CD4-positive, alpha-beta memory T cell (primary cell): Measurements from ENCODE around the gene PDZK1IP1. TPM values are rescaled to one million over a fixed set of nuclear protein-coding genes. Genes with fewer than 3 reads are reported as not detected.

ENCODE experiments used
- CTCF ChIA-PET: fragments of 350-600 bp; sonication (Branson Sonifier 250); formaldehyde crosslinking; loops from one replicate; lab custom pipeline; 2021; ENCODE audit warnings: inconsistent platforms; ENCODE audit not compliant: partially characterized antibody; lab: Charles Lee
- POLR2A ChIA-PET: fragments of 350-600 bp; sonication (Branson Sonifier 250); formaldehyde crosslinking; loops from one replicate; lab custom pipeline; 2021; ENCODE audit not compliant: partially characterized antibody; lab: Charles Lee
- DNase-seq, 5 donors: peaks; one replicate each; pipeline versions ENCODE4 v3.0.0 to v3.0.0-alpha.2; 2020 to 2022; ENCODE audit warnings: mixed read lengths in 1 of 5
- H3K27ac ChIP-seq: one replicate; pipeline ENCODE4 v1.7.0; 2013; ENCODE audit warnings: low read depth, low read length
- H3K27me3 ChIP-seq: 2 replicates; pipeline ENCODE4 v1.7.0; 2013; ENCODE audit warnings: mild to moderate bottlenecking, low read length, moderate library complexity; ENCODE audit not compliant: insufficient read depth
- H3K36me3 ChIP-seq: 2 replicates; pipeline ENCODE4 v1.7.0; 2013; ENCODE audit warnings: mild to moderate bottlenecking, low read length, moderate library complexity; ENCODE audit not compliant: insufficient read depth
- H3K4me1 ChIP-seq: 2 replicates; pipeline ENCODE4 v1.7.0; 2013; ENCODE audit warnings: mild to moderate bottlenecking, low read length, moderate library complexity; ENCODE audit not compliant: insufficient read depth
- H3K4me3 ChIP-seq, 2 donors: one replicate each; pipeline ENCODE4 v1.7.0; 2013; ENCODE audit warnings: low read length in 2 of 2, mild to moderate bottlenecking in 1 of 2
- H3K9me3 ChIP-seq, 2 donors: one replicate each; pipeline ENCODE4 v1.7.0; 2013; ENCODE audit warnings: low read length in 2 of 2, control low read depth in 1 of 2; ENCODE audit not compliant: control insufficient read depth in 1 of 2
- H3K27ac Mint-ChIP-seq, 7 donors: one replicate each; pipeline ENCODE4 v1.8.0; 2020 to 2021; ENCODE audit warnings: mixed read lengths in 7 of 7, mild to moderate bottlenecking in 6 of 7, inconsistent platforms in 3 of 7, moderate library complexity in 3 of 7
- H3K27me3 Mint-ChIP-seq, 2 donors: one replicate each; pipeline ENCODE4 v1.8.0; 2020 to 2021; ENCODE audit warnings: mixed read lengths in 2 of 2
- H3K36me3 Mint-ChIP-seq, 2 donors: one replicate each; pipeline ENCODE4 v1.8.0; 2020 to 2021; ENCODE audit warnings: mixed read lengths in 2 of 2, inconsistent platforms in 1 of 2, mild to moderate bottlenecking in 1 of 2
- H3K4me1 Mint-ChIP-seq, 4 donors: one replicate each; pipeline ENCODE4 v1.8.0; 2020 to 2021; ENCODE audit warnings: mixed read lengths in 4 of 4, mild to moderate bottlenecking in 1 of 4
- H3K4me3 Mint-ChIP-seq, 8 donors: one replicate each; pipeline ENCODE4 v1.8.0; 2020 to 2021; ENCODE audit warnings: mixed read lengths in 8 of 8, mild to moderate bottlenecking in 7 of 8, moderate library complexity in 6 of 8, inconsistent platforms in 3 of 8
- H3K9me3 Mint-ChIP-seq, 8 donors: one replicate each; pipeline ENCODE4 v1.8.0; 2020 to 2021; ENCODE audit warnings: mixed read lengths in 8 of 8, mild to moderate bottlenecking in 5 of 8, inconsistent platforms in 3 of 8, moderate library complexity in 1 of 8
- intact Hi-C: fragments of 100-400 bp; cut with micrococcal nuclease; formaldehyde crosslinking; loops from one replicate; pipeline ENCODE4 v1.15.1; 2023
- polyA plus RNA-seq, 2 donors: library from polyadenylated mRNA; unstranded; fragments of 300-500 nt; fragmentation: Illumina TruSeq; gene quantifications; one replicate each; pipeline ENCODE4 v1.2.3, GENCODE V29; 2021
- total RNA-seq, 2 experiments: library from RNA; stranded (reverse); gene quantifications; one replicate each; pipeline ENCODE4 v1.2.3, GENCODE V29; 2021

Gene PDZK1IP1
- total and polyA plus RNA-seq, 4 experiments from 2014 or later, result not detected

- Histone ChIP-seq H3K4me3 (no peak overlapping the region), H3K27me3 (peaks cover 22% of the 10 kb centered on the region), H3K9me3 (no peaks in the 10 kb centered on the region), H3K27ac (no peak overlapping the region), H3K4me1 (peaks cover 6% of the 10 kb centered on the region), H3K36me3 (no peaks in the 10 kb centered on the region)
- no peaks in the 10 kb centered on the region for H3K9me3 Mint-ChIP-seq
- ChIA-PET CTCF (interaction anchor here (1.8 kb wide), 1 partner anchor 29 kb away, joined by 7 read pairs; no protein-coding TSS in a partner anchor), POLR2A (no interaction called here)
- H3K36me3 Mint-ChIP-seq, result no peaks in the 10 kb centered on the region
- H3K27me3 Mint-ChIP-seq, result peaks cover 27 to 36% of the 10 kb centered on the region in 2 donors
- H3K27ac Mint-ChIP-seq, result no peak overlapping the region
- H3K4me1 Mint-ChIP-seq, result peaks cover 4 to 7% (median 5%) of the 10 kb centered on the region in 4 donors
- intact Hi-C loops, result no loop called here
- no peak overlapping the region for H3K4me3 Mint-ChIP-seq
- no peak for DNase-seq
These were observed 33.5 kb upstream of the PDZK1IP1 start for GRCh38 chr1:47223174-47223920.

- Histone ChIP-seq H3K36me3 (no peaks in the 10 kb centered on the region), H3K27me3 (peaks cover 16% of the 10 kb centered on the region), H3K4me3 (no peak overlapping the region), H3K4me1 (peaks cover 6% of the 10 kb centered on the region), H3K9me3 (no peaks in the 10 kb centered on the region), H3K27ac (no peak overlapping the region)
- H3K4me1 Mint-ChIP-seq, result peaks cover 4 to 7% (median 5%) of the 10 kb centered on the region in 4 donors
- no peak for DNase-seq
- ChIA-PET POLR2A (no interaction called here), CTCF (interaction anchor here (1.8 kb wide), 1 partner anchor 28 kb away, joined by 7 read pairs; no protein-coding TSS in a partner anchor)
- H3K36me3 Mint-ChIP-seq, result no peaks in the 10 kb centered on the region
- intact Hi-C loops, result no loop called here
- H3K27ac Mint-ChIP-seq, result no peak overlapping the region
- H3K4me3 Mint-ChIP-seq, result no peak overlapping the region
- peaks cover 20 to 28% of the 10 kb centered on the region in 2 donors for H3K27me3 Mint-ChIP-seq
- no peaks in the 10 kb centered on the region for H3K9me3 Mint-ChIP-seq
These were observed 32.6 kb upstream of the PDZK1IP1 start for GRCh38 chr1:47222476-47222875.

- Mint-ChIP-seq H3K4me3 (no peak overlapping the region), H3K36me3 (no peaks in the 10 kb centered on the region), H3K4me1 (no peaks in the 10 kb centered on the region), H3K27me3 (peaks cover 3 to 12% of the 10 kb centered on the region in 2 donors), H3K9me3 (no peaks in the 10 kb centered on the region), H3K27ac (no peak overlapping the region)
- no peaks in the 10 kb centered on the region for H3K9me3 ChIP-seq
- intact Hi-C loops, result no loop called here
- no peak for DNase-seq
- H3K4me1 ChIP-seq, result peaks cover 1% of the 10 kb centered on the region
- H3K27ac ChIP-seq, result no peak overlapping the region
- H3K27me3 ChIP-seq, result peaks cover 7% of the 10 kb centered on the region
- ChIA-PET CTCF (interaction anchor here (1.0 kb wide), 1 partner anchor 8 kb away, joined by 3 read pairs; no protein-coding TSS in a partner anchor), POLR2A (no interaction called here)
- H3K36me3 ChIP-seq, result no peaks in the 10 kb centered on the region
- H3K4me3 ChIP-seq, result no peak overlapping the region
These were observed 29.9 kb upstream of the PDZK1IP1 start for GRCh38 chr1:47219590-47220220.

- Mint-ChIP-seq H3K4me3 (no peak overlapping the region), H3K36me3 (no peaks in the 10 kb centered on the region), H3K9me3 (no peaks in the 10 kb centered on the region), H3K4me1 (no peaks in the 10 kb centered on the region), H3K27ac (no peak overlapping the region), H3K27me3 (peaks cover 3 to 12% of the 10 kb centered on the region in 2 donors)
- ChIA-PET CTCF (interaction anchor here (1.0 kb wide), 1 partner anchor 9 kb away, joined by 3 read pairs; no protein-coding TSS in a partner anchor), POLR2A (no interaction called here)
- H3K27me3 ChIP-seq, result peaks cover 1% of the 10 kb centered on the region
- DNase-seq, result no peak
- no peak overlapping the region for H3K27ac ChIP-seq
- no peaks in the 10 kb centered on the region for H3K4me1 ChIP-seq
- H3K36me3 ChIP-seq, result no peaks in the 10 kb centered on the region
- intact Hi-C loops, result no loop called here
- no peaks in the 10 kb centered on the region for H3K9me3 ChIP-seq
- no peak overlapping the region for H3K4me3 ChIP-seq
These were observed 29.2 kb upstream of the PDZK1IP1 start for GRCh38 chr1:47219001-47219400.

- no peak for DNase-seq
- no peak overlapping the region for H3K4me3 ChIP-seq
- no peaks in the 10 kb centered on the region for H3K36me3 Mint-ChIP-seq
- ChIA-PET POLR2A (no interaction called here), CTCF (no interaction called here)
- intact Hi-C loops, result no loop called here
- H3K27me3 ChIP-seq, result no peaks in the 10 kb centered on the region
- H3K27ac ChIP-seq, result no peak overlapping the region
- H3K9me3 ChIP-seq, result no peaks in the 10 kb centered on the region
- no peaks in the 10 kb centered on the region for H3K36me3 ChIP-seq
- H3K4me1 Mint-ChIP-seq, result no peaks in the 10 kb centered on the region
- no peak overlapping the region for H3K27ac Mint-ChIP-seq
- H3K27me3 Mint-ChIP-seq, result peaks cover 3 to 8% of the 10 kb centered on the region in 2 donors
- H3K9me3 Mint-ChIP-seq, result no peaks in the 10 kb centered on the region
- no peak overlapping the region for H3K4me3 Mint-ChIP-seq
- H3K4me1 ChIP-seq, result no peaks in the 10 kb centered on the region
These were observed 26.6 kb upstream of the PDZK1IP1 start for GRCh38 chr1:47216278-47217059.

GRCh38 chr1:47215713-47216112 lies 25.9 kb upstream of the PDZK1IP1 start:
- no peaks in the 10 kb centered on the region for H3K36me3 Mint-ChIP-seq
- Histone ChIP-seq H3K27me3 (no peaks in the 10 kb centered on the region), H3K9me3 (no peaks in the 10 kb centered on the region), H3K4me3 (no peak overlapping the region), H3K27ac (no peak overlapping the region), H3K36me3 (no peaks in the 10 kb centered on the region), H3K4me1 (no peaks in the 10 kb centered on the region)
- H3K27me3 Mint-ChIP-seq, result peaks cover 1 to 2% of the 10 kb centered on the region in 2 donors
- intact Hi-C loops, result no loop called here
- no peaks in the 10 kb centered on the region for H3K9me3 Mint-ChIP-seq
- H3K4me3 Mint-ChIP-seq, result no peak overlapping the region
- CTCF ChIA-PET, result no interaction called here
- DNase-seq, result no peak
- no peak overlapping the region for H3K27ac Mint-ChIP-seq
- no peaks in the 10 kb centered on the region for H3K4me1 Mint-ChIP-seq
- POLR2A ChIA-PET, result no interaction called here

DNA sequence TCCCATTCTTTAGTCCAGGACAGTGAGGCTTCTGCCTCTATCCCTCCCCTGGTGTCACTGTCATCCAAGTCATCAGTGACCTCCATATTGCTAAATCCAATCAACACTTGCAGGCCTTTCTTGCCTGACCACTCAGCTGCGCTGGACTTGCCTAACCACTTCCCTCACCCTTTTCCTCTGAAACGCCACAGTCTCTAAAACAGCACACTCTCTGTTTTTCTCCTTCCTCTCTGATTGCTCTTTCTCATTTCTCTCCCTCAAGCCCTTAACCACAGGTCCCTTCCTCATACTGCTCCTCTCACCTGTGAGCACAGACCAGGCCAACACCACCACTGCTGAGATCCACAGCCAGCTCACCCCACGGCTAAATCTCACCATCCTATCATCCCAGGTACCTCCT lies 24.7 kb upstream of the PDZK1IP1 start:
- Mint-ChIP-seq H3K27me3 (peaks cover 0 to 4% of the 10 kb centered on the region in 2 donors), H3K4me1 (no peaks in the 10 kb centered on the region), H3K27ac (no peak overlapping the region), H3K36me3 (no peaks in the 10 kb centered on the region), H3K9me3 (no peaks in the 10 kb centered on the region), H3K4me3 (no peak overlapping the region)
- H3K9me3 ChIP-seq, result no peaks in the 10 kb centered on the region
- H3K36me3 ChIP-seq, result no peaks in the 10 kb centered on the region
- intact Hi-C loops, result no loop called here
- H3K4me1 ChIP-seq, result no peaks in the 10 kb centered on the region
- ChIA-PET POLR2A (no interaction called here), CTCF (no interaction called here)
- H3K27ac ChIP-seq, result no peak overlapping the region
- no peak for DNase-seq
- H3K4me3 ChIP-seq, result no peak overlapping the region
- H3K27me3 ChIP-seq, result no peaks in the 10 kb centered on the region
